ENCODE measurements around the gene SDSL. TPM values are rescaled to one million over a fixed set of nuclear protein-coding genes. Genes with fewer than 3 reads are reported as not detected.

SDSL gene
- total and polyA plus RNA-seq, 2 of the 4 experiments (the other 2 are of a cell fraction), result 6.3 to 10.9 TPM

DNA sequence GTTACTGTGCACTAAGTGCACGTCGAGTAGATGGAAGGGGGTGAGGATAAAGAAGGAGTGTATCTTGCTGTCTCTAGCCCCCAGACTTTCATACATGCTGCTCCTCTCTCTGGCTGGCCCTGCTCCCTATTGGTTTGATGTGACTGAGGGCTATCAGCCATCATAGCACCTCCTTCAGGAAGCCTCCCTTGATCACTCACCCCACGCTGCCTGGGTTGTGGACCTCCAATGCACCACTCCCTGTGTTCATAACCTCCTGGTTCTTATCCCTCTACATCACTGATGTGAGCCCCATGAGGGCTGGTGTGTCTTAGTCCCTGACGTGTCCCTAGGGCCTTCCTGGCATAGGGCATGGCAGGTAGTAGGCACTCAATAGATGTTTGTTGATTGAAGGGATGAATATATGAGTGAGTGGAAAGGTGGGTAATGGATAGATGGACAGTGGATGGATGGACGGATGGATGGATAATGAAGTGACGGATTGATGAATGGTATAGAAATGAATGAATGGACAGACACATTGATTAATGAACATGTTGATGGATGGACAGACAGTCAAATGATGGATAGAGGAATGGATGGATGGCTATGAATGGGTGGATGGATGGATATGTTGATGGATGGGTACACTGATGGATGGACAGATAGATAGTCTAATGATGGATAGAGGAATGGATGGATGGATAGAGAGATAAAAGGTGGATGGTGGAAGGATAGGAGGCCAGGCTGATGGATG is 15.0 kb downstream of the SDSL start:
- ChIA-PET CTCF (no interaction called here), POLR2A (ENCODE audit: unreplicated experiment) (no interaction called here)
- Histone ChIP-seq H2AK5ac (ENCODE audit: low read depth, low read length) (no peak overlapping the region), H3K18ac (ENCODE audit: low read depth, low read length) (no peak overlapping the region), H2BK120ac (ENCODE audit: low read depth, low read length) (no peak overlapping the region), H4K5ac (ENCODE audit: low read depth, low read length) (no peak overlapping the region), H4K91ac (ENCODE audit: insufficient read depth, low read depth, low read length) (no peak overlapping the region), H3K36me3 (ENCODE audit: control insufficient read depth, insufficient read depth, low read length) (no peaks in the 10 kb centered on the region), H2AFZ (replicated peaks; ENCODE audit: low read length, poor library complexity) (no peak overlapping the region), H2BK5ac (ENCODE audit: low read depth, low read length, poor library complexity, severe bottlenecking) (no peak overlapping the region), H3K23ac (ENCODE audit: low read depth, low read length) (no peak overlapping the region), H3K9me1 (ENCODE audit: insufficient read depth, low read length) (no peaks in the 10 kb centered on the region), H3K9me3 (ENCODE audit: control insufficient read depth, insufficient read depth, low read length) (no peaks in the 10 kb centered on the region), H3K4me2 (ENCODE audit: low read depth, low read length) (no peak overlapping the region), H3K27ac (ENCODE audit: insufficient read depth, low read length) (no peak overlapping the region), H3K79me1 (ENCODE audit: low read depth in 1 of 2, low read length in 2 of 2) (no peaks in the 10 kb centered on the region), H4K8ac (ENCODE audit: low read depth in 2 of 2, low read length in 2 of 2) (no peak overlapping the region), H3K14ac (replicated peaks; ENCODE audit: low read depth, low read length) (no peak overlapping the region), H2BK15ac (ENCODE audit: low read depth, low read length) (no peak overlapping the region), H2BK20ac (ENCODE audit: low read depth, low read length) (no peak overlapping the region), H3K4me1 (ENCODE audit: control insufficient read depth, insufficient read depth, low read length) (no peaks in the 10 kb centered on the region), H3K9ac (ENCODE audit: low read depth, low read length) (no peak overlapping the region), H4K20me1 (ENCODE audit: insufficient read depth, low read length) (no peaks in the 10 kb centered on the region), H3K56ac (ENCODE audit: extremely low read depth, insufficient read depth, low read length) (no peak overlapping the region), H3K4ac (ENCODE audit: low read depth, low read length) (no peak overlapping the region), H3K4me3 (ENCODE audit: insufficient read depth, low read depth, low read length) (no peak overlapping the region), H3K27me3 (ENCODE audit: control insufficient read depth, insufficient read depth, low read length) (peaks cover 11% of the 10 kb centered on the region), H2AK9ac (replicated peaks; ENCODE audit: low read depth, low read length, poor library complexity) (no peak overlapping the region)
- BruUV-seq (replicated peaks), result no TSS peak
- ATAC-seq (ENCODE audit: low read depth) (no peak), DNase-seq (no peak)
- intact Hi-C loops (cut with micrococcal nuclease), result no loop called here
- in situ Hi-C loops (cut with MboI; ENCODE audit: low sequenced_read_pairs), result no loop called here
- dilution Hi-C loops (cut with HindIII; ENCODE audit: low sequenced_read_pairs, unreplicated experiment), result no loop called here
- TF ChIP-seq NFE2L2 (IDR thresholded peaks at IDR 0.05; ENCODE audit: low read depth, low read length) (no peak), RFX5 (IDR thresholded peaks at IDR 0.05; ENCODE audit: low read depth, low read length) (no peak), POLR2A (IDR thresholded peaks at IDR 0.05; ENCODE audit: low read depth, low read length) (no peak), FOS (IDR thresholded peaks at IDR 0.05; ENCODE audit: low read depth, low read length) (no peak), MAZ (IDR thresholded peaks at IDR 0.05; ENCODE audit: borderline replicate concordance, low read depth, low read length) (no peak)
- TF ChIP-seq, protein P1, sequence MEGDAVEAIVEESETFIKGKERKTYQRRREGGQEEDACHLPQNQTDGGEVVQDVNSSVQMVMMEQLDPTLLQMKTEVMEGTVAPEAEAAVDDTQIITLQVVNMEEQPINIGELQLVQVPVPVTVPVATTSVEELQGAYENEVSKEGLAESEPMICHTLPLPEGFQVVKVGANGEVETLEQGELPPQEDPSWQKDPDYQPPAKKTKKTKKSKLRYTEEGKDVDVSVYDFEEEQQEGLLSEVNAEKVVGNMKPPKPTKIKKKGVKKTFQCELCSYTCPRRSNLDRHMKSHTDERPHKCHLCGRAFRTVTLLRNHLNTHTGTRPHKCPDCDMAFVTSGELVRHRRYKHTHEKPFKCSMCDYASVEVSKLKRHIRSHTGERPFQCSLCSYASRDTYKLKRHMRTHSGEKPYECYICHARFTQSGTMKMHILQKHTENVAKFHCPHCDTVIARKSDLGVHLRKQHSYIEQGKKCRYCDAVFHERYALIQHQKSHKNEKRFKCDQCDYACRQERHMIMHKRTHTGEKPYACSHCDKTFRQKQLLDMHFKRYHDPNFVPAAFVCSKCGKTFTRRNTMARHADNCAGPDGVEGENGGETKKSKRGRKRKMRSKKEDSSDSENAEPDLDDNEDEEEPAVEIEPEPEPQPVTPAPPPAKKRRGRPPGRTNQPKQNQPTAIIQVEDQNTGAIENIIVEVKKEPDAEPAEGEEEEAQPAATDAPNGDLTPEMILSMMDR (conservative IDR thresholded peaks at IDR 0.05; ENCODE audit: low read depth, low read length), result no peak
- TF ChIP-seq, protein P2, sequence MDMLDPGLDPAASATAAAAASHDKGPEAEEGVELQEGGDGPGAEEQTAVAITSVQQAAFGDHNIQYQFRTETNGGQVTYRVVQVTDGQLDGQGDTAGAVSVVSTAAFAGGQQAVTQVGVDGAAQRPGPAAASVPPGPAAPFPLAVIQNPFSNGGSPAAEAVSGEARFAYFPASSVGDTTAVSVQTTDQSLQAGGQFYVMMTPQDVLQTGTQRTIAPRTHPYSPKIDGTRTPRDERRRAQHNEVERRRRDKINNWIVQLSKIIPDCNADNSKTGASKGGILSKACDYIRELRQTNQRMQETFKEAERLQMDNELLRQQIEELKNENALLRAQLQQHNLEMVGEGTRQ (IDR thresholded peaks at IDR 0.05; ENCODE audit: low read depth, low read length), result no peak
- 64 to 100% methylated on average over 1 to 3 of the region's 6 CpGs for WGBS, 2 experiments (ENCODE audit: extremely low coverage in 2 of 2, insufficient read length in 1 of 2)
